Endothelial cell of umbilical vein (primary cell): ENCODE measurements around the gene CPA4. TPM values are rescaled to one million over a fixed set of nuclear protein-coding genes. Genes with fewer than 3 reads are reported as not detected.

Source experiments
- BruUV-seq: library from RNA; stranded (reverse); fragments of 400-500 nt; replicated peaks from 2 replicates; lab custom pipeline; 2021; lab: Mats Ljungman, UMichigan
- CTCF ChIA-PET: fragments of 300-600, 350-600 bp; sonication (Branson Sonifier 250); formaldehyde crosslinking; loops from one replicate; lab custom pipeline; 2021; ENCODE audit warnings: antibody characterized with exemption, inconsistent platforms; lab: Charles Lee
- POLR2A ChIA-PET: fragments of 300-600, 350-600 bp; sonication (Branson Sonifier 250); formaldehyde crosslinking; loops from one replicate; lab custom pipeline; 2021; ENCODE audit warnings: antibody characterized with exemption, inconsistent platforms; lab: Charles Lee
- DNase-seq: peaks from one replicate; pipeline ENCODE4 v3.0.0-alpha.2; 2011; ENCODE audit warnings: low read depth, low spot score
- FAIRE-seq: peaks from 2 replicates; lab custom pipeline; 2011; peaks lifted over from hg19 to GRCh38; lab: Jason Lieb, UNC
- H2AFZ ChIP-seq: 2 replicates; pipeline ENCODE4 v1.6.0; 2012; ENCODE audit warnings: low read depth, low read length, control low read depth, inconsistent platforms
- H3K27ac ChIP-seq: 2 replicates; pipeline ENCODE4 v1.5.1; 2011; ENCODE audit warnings: low read depth, mild to moderate bottlenecking, control low read depth, low read length, moderate library complexity; ENCODE audit not compliant: insufficient read depth
- H3K27me3 ChIP-seq, 2 experiments: 2 replicates each; pipeline versions ENCODE4 v1.6.0 to v1.6.1; 2011; ENCODE audit warnings: low read length in 2 of 2, mixed read lengths in 1 of 2; ENCODE audit not compliant: control insufficient read depth in 2 of 2, insufficient read depth in 2 of 2
- H3K36me3 ChIP-seq, 2 experiments: 2 replicates in 1 of 2; 3 replicates in 1 of 2; pipeline ENCODE4 v1.5.1; 2011; ENCODE audit warnings: low read length in 2 of 2, mild to moderate bottlenecking in 1 of 2, moderate library complexity in 1 of 2; ENCODE audit not compliant: control insufficient read depth in 2 of 2, insufficient read depth in 2 of 2; ENCODE audit errors: extremely low read depth in 1 of 2
- H3K4me1 ChIP-seq: 3 replicates; pipeline ENCODE4 v1.5.1; 2011; ENCODE audit warnings: mild to moderate bottlenecking, low read length; ENCODE audit not compliant: control insufficient read depth, insufficient read depth; ENCODE audit errors: extremely low read depth
- H3K4me2 ChIP-seq: 2 replicates; pipeline ENCODE4 v1.6.1; 2011; ENCODE audit warnings: low read length, control low read depth, mixed read lengths; ENCODE audit not compliant: insufficient read depth
- H3K4me3 ChIP-seq, 3 experiments: fragments of 200-600 bp in 1 of 3; sonication (generic), shearing (Covaris generic) in 1 of 3; replicated peaks in 1 of 3; 2 replicates each; pipeline ENCODE4 v1.5.1; 2011 to 2016; ENCODE audit warnings: control low read depth in 3 of 3, low read length in 3 of 3, mild to moderate bottlenecking in 2 of 3, inconsistent platforms in 1 of 3, low read depth in 1 of 3, moderate library complexity in 1 of 3; ENCODE audit not compliant: insufficient read depth in 1 of 3
- H3K79me2 ChIP-seq: 2 replicates; pipeline ENCODE4 v1.6.0; 2012; ENCODE audit warnings: low read length, inconsistent platforms; ENCODE audit not compliant: control insufficient read depth, insufficient read depth
- H3K9ac ChIP-seq: replicated peaks from 2 replicates; pipeline ENCODE3; 2011; ENCODE audit warnings: low read length, control low read depth; ENCODE audit not compliant: insufficient read depth; ENCODE audit errors: extremely low read depth
- H3K9me1 ChIP-seq: replicated peaks from 3 replicates; pipeline ENCODE4 v1.6.0; 2011; ENCODE audit warnings: mild to moderate bottlenecking, low read length; ENCODE audit not compliant: control insufficient read depth, insufficient read depth; ENCODE audit errors: extremely low read depth
- H3K9me3 ChIP-seq: replicated peaks from 2 replicates; pipeline ENCODE4 v1.5.1; 2012; ENCODE audit warnings: low read length, inconsistent platforms; ENCODE audit not compliant: control insufficient read depth, insufficient read depth
- H4K20me1 ChIP-seq: replicated peaks from 2 replicates; pipeline ENCODE3; 2011; ENCODE audit warnings: mild to moderate bottlenecking, low read length; ENCODE audit not compliant: control insufficient read depth, insufficient read depth; ENCODE audit errors: extremely low read depth
- EZH2 ChIP-seq: IDR thresholded peaks from 2 replicates; pipeline ENCODE4 v1.6.1; 2012; ENCODE audit warnings: borderline replicate concordance, low read depth, mild to moderate bottlenecking, moderate library complexity, low read length, inconsistent platforms; ENCODE audit not compliant: severe bottlenecking
- FOS ChIP-seq: IDR thresholded peaks from 2 replicates; pipeline ENCODE4 v1.6.1; 2011; ENCODE audit warnings: mild to moderate bottlenecking, low read length, moderate library complexity, borderline replicate concordance; ENCODE audit not compliant: insufficient read depth
- GATA2 ChIP-seq: IDR thresholded peaks from 2 replicates; pipeline ENCODE4 v1.7.0; 2011; ENCODE audit warnings: low read depth, mild to moderate bottlenecking, moderate library complexity, mixed read lengths, low read length; ENCODE audit not compliant: insufficient read length, insufficient read depth
- JUN ChIP-seq: IDR thresholded peaks from 2 replicates; pipeline ENCODE4 v1.6.1; 2011; ENCODE audit warnings: borderline replicate concordance, low read depth; ENCODE audit not compliant: insufficient read length, insufficient read depth
- MYC ChIP-seq: IDR thresholded peaks from one replicate; pipeline ENCODE4 v1.6.1; 2011; ENCODE audit warnings: mild to moderate bottlenecking, low read depth, low read length
- POLR2A ChIP-seq: IDR thresholded peaks from 2 replicates; pipeline ENCODE4 v1.6.1; 2012; ENCODE audit warnings: low read depth, mild to moderate bottlenecking, control low read depth, low read length
- POLR2AphosphoS5 ChIP-seq: IDR thresholded peaks from 2 replicates; pipeline ENCODE4 v1.6.1; 2012; ENCODE audit warnings: low read depth, mild to moderate bottlenecking, control low read depth, low read length, moderate library complexity; ENCODE audit not compliant: insufficient read depth
- dilution Hi-C: fragments of 300-500 bp; cut with MboI; formaldehyde crosslinking; loops from one replicate; pipeline ENCODE4 v1.15.0; 2019; ENCODE audit warnings: low sequenced_read_pairs; ENCODE audit not compliant: extremely low pct_ligation_motif_present
- intact Hi-C: fragments of 100-400 bp; cut with micrococcal nuclease; formaldehyde crosslinking; loops from one replicate; pipeline ENCODE4 v1.10.0; 2022
- polyA plus RNA-seq, 4 experiments: library from polyadenylated mRNA; depleted of rRNA in 3 of 4; stranded (reverse) in 3 of 4; unstranded in 1 of 4; fragments of >200 nt; gene quantifications; 2 replicates each; pipeline versions ENCODE4 v1.2.1 to v1.2.3, GENCODE V29; 2011 to 2012; ENCODE audit warnings: missing spikeins in 1 of 4
- total RNA-seq: library from RNA; stranded (reverse); gene quantifications from 2 replicates; pipeline ENCODE4 v1.2.3, GENCODE V29; 2021
- TF ChIP-seq, protein P1 (sequence below), 2 donors: IDR thresholded peaks; 1 replicate in 1 of 2; 2 replicates in 1 of 2; pipeline ENCODE4 v1.5.1; 2011; ENCODE audit warnings: low read length in 2 of 2, mild to moderate bottlenecking in 2 of 2, moderate library complexity in 2 of 2, control low read depth in 1 of 2, inconsistent platforms in 1 of 2, low read depth in 1 of 2; ENCODE audit not compliant: insufficient read depth in 1 of 2; ENCODE audit errors: extremely low read depth in 1 of 2
- TF ChIP-seq, protein P2 (sequence below): IDR thresholded peaks from 2 replicates; pipeline ENCODE4 v1.6.1; 2011; ENCODE audit not compliant: insufficient read depth, insufficient read length

CPA4 gene
- total and polyA plus RNA-seq, 2 donors (not counting 3 experiments of a cell fraction or from before 2014, with no cell fraction given) = 0.36 TPM; not detected in 1

DNA sequence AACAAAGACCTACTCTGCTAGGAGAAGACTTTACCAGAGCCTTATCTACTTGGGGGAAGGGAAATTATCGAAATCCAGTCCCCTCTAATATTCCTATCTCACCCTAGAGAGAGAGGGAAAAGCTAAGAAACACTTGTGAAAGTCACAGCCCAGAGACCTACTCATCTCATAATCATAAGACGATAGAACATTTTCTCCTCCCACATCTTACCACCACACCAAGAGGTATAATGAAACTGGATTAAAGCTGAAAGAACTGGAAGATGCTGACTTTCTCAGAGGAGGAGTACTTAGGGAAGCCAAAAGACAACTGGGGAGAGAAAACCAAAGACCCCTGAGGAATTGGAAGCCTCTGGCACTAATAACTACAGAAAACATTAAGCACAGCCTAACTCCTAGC is 40.9 kb downstream of the CPA4 start:
- FAIRE-seq (no peak), DNase-seq (no peak)
- Histone ChIP-seq H3K79me2 (no peaks in the 10 kb centered on the region), H3K9me3 (no peaks in the 10 kb centered on the region), H3K4me2 (no peak overlapping the region), H4K20me1 (no peaks in the 10 kb centered on the region), H3K4me1 (no peaks in the 10 kb centered on the region), H3K4me3 (no peak overlapping the region), H3K27me3 (peaks cover 1 to 2% of the 10 kb centered on the region in 2 experiments), H3K9me1 (no peaks in the 10 kb centered on the region), H3K9ac (no peak overlapping the region), H3K36me3 (no peaks in the 10 kb centered on the region), H2AFZ (no peak overlapping the region), H3K27ac (no peak overlapping the region)
- POLR2A ChIA-PET = no interaction called here
- no TSS peak for BruUV-seq
- intact Hi-C loops = no loop called here
- dilution Hi-C loops = no loop called here
- CTCF ChIA-PET = interaction anchor here (0.9 kb wide), 1 partner anchor 9 kb away, joined by 3 read pairs; no protein-coding TSS in a partner anchor
- TF ChIP-seq JUN = no peak
- no peak for TF ChIP-seq MYC
- no peak for TF ChIP-seq POLR2AphosphoS5
- TF ChIP-seq GATA2 = no peak

DNA sequence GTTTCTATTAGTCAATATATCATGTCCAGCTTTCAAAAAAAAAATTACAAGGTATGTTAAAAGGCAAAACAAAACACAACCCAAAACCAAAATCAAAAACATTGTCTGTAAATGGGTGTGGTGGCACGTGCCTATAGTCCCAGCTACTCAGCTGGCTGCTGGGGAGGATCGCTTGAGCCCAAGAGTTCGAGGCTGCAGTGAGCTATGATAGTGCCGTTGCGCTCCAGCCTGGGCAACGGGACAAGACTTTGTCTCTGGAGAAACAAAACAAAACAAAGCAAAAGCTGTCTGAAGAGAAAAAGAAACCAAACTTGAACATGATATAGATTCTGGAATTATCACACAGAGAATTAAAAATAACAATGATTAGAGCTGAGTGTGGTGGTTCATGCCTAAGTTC is 41.3 kb downstream of the CPA4 start:
- Histone ChIP-seq H3K4me2 (no peak overlapping the region), H3K27ac (no peak overlapping the region), H3K36me3 (no peaks in the 10 kb centered on the region), H3K9me3 (no peaks in the 10 kb centered on the region), H3K9ac (no peak overlapping the region), H3K4me1 (no peaks in the 10 kb centered on the region), H3K27me3 (peaks cover 1 to 2% of the 10 kb centered on the region in 2 experiments), H3K4me3 (no peak overlapping the region), H3K9me1 (no peaks in the 10 kb centered on the region), H4K20me1 (no peaks in the 10 kb centered on the region), H2AFZ (no peak overlapping the region), H3K79me2 (no peaks in the 10 kb centered on the region)
- FAIRE-seq = no peak
- ChIA-PET CTCF (interaction anchor here (0.9 kb wide), 1 partner anchor 9 kb away, joined by 3 read pairs; no protein-coding TSS in a partner anchor), POLR2A (no interaction called here)
- no peak for TF ChIP-seq GATA2
- TF ChIP-seq POLR2AphosphoS5 = no peak
- no peak for TF ChIP-seq FOS
- TF ChIP-seq EZH2 = no peak
- no peak for TF ChIP-seq JUN
- TF ChIP-seq MYC = no peak
- no peak for TF ChIP-seq POLR2A
- TF ChIP-seq, protein P1, sequence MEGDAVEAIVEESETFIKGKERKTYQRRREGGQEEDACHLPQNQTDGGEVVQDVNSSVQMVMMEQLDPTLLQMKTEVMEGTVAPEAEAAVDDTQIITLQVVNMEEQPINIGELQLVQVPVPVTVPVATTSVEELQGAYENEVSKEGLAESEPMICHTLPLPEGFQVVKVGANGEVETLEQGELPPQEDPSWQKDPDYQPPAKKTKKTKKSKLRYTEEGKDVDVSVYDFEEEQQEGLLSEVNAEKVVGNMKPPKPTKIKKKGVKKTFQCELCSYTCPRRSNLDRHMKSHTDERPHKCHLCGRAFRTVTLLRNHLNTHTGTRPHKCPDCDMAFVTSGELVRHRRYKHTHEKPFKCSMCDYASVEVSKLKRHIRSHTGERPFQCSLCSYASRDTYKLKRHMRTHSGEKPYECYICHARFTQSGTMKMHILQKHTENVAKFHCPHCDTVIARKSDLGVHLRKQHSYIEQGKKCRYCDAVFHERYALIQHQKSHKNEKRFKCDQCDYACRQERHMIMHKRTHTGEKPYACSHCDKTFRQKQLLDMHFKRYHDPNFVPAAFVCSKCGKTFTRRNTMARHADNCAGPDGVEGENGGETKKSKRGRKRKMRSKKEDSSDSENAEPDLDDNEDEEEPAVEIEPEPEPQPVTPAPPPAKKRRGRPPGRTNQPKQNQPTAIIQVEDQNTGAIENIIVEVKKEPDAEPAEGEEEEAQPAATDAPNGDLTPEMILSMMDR (IDR thresholded peaks at IDR 0.05; ENCODE audit: extremely low read depth in 1 of 2, insufficient read depth in 1 of 2, low read depth in 1 of 2, low read length in 2 of 2) = no peak
- TF ChIP-seq, protein P2, sequence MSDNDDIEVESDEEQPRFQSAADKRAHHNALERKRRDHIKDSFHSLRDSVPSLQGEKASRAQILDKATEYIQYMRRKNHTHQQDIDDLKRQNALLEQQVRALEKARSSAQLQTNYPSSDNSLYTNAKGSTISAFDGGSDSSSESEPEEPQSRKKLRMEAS = no peak
- dilution Hi-C loops (no loop called here), intact Hi-C loops (no loop called here)
- no TSS peak for BruUV-seq
- DNase-seq = no peak
